Measurements from ENCODE around the gene MROH8.

Gene MROH8

DNA sequence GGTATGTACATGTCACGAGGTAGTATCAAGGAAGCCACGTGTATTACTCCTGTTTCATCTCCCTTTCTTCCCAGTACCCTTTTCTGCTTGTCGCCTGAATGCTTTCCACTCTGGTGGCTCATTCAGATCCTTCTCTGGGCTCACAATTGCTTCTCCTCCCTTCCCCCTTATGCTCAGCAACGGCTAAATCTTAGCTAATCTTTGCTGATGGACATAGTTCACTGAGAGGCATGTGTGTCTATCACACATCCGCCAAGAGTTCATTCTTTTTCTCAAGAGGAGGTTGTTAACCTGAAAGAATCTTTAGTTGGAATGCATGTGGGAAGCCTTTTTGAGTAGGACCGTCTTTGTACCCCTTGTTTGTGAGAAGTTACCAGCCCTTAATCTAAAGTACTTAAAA, 25.8 kb upstream of the MROH8 start:
- H3K9me3 ChIP-seq, result no peaks in the 10 kb centered on the region
- H3K4me1 ChIP-seq (ENCODE audit: control insufficient read depth in 1 of 2, insufficient read depth in 1 of 2, low read depth in 1 of 2, low read length in 1 of 2), result no peaks in the 10 kb centered on the region
- no peak overlapping the region for H3K4me3 ChIP-seq (ENCODE audit: low read depth in 1 of 2, low read length in 1 of 2)
- peaks cover 78% of the 10 kb centered on the region for H3K36me3 ChIP-seq
- no peaks in the 10 kb centered on the region for H3K27me3 ChIP-seq
- H3K27ac ChIP-seq, result no peak overlapping the region
- TF ChIP-seq, protein P1, sequence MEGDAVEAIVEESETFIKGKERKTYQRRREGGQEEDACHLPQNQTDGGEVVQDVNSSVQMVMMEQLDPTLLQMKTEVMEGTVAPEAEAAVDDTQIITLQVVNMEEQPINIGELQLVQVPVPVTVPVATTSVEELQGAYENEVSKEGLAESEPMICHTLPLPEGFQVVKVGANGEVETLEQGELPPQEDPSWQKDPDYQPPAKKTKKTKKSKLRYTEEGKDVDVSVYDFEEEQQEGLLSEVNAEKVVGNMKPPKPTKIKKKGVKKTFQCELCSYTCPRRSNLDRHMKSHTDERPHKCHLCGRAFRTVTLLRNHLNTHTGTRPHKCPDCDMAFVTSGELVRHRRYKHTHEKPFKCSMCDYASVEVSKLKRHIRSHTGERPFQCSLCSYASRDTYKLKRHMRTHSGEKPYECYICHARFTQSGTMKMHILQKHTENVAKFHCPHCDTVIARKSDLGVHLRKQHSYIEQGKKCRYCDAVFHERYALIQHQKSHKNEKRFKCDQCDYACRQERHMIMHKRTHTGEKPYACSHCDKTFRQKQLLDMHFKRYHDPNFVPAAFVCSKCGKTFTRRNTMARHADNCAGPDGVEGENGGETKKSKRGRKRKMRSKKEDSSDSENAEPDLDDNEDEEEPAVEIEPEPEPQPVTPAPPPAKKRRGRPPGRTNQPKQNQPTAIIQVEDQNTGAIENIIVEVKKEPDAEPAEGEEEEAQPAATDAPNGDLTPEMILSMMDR (IDR thresholded peaks at IDR 0.05), result no peak

DNA sequence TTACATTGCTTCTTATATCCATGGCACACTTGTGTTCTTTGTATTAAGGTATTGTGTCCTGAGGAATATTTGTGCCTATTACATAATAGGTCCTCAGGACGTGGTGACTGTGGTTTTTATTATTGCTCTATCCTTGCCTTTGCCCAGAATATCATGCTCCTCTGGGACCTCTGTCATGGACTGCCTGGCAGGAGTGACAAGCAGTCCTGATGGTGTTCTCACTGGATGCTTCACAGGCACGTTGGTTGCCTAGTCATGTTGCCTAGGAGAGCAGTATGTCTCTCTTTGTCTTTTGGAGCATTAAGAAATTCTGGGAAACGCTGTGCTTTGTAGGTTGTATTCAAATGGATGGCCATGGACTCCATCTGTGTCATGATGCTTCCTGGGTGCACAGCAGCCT, 24.7 kb upstream of the MROH8 start:
- no peaks in the 10 kb centered on the region for H3K4me1 ChIP-seq (ENCODE audit: control insufficient read depth in 1 of 2, insufficient read depth in 1 of 2, low read depth in 1 of 2, low read length in 1 of 2)
- no peaks in the 10 kb centered on the region for H3K27me3 ChIP-seq
- H3K36me3 ChIP-seq, result peaks cover 78% of the 10 kb centered on the region
- TF ChIP-seq, protein P1 (IDR thresholded peaks at IDR 0.05), result no peak
- no peak overlapping the region for H3K27ac ChIP-seq
- no peaks in the 10 kb centered on the region for H3K9me3 ChIP-seq
- no peak overlapping the region for H3K4me3 ChIP-seq (ENCODE audit: low read depth in 1 of 2, low read length in 1 of 2)

DNA sequence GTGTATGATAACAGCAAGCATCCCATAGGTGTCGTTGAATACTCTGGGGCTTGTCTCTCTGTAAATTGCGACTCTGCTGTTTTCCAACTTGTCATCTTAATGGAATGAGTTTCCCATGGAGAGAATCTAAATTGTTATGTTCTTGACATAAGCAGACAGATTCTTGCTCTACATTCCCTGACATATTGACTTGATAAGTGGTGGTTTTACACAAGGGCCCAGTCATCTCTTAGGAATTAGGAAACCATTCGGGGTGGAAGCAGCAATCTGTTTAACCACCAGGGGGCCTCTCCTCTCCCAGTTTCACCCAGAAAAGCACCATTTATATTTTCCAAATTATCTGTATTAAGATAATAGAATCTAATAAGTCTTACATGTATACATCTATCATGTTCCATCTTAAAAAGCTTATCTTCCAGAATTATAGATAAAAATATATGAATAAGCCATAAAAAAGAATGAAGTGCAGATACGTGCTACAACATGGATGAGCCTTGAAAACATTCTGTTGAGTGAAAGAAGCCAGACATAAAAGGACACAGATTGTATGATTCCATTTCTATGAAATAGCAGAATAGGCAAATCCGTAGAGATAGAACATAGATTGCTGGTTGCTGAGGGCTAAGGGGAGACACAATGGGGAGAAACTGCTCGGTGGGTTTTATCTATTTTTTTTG, 23.1 kb upstream of the MROH8 start:
- no peaks in the 10 kb centered on the region for H3K27me3 ChIP-seq
- TF ChIP-seq, protein P1 (IDR thresholded peaks at IDR 0.05), result peak; percentile 62
- H3K4me1 ChIP-seq (ENCODE audit: control insufficient read depth in 1 of 2, insufficient read depth in 1 of 2, low read depth in 1 of 2, low read length in 1 of 2), result no peaks in the 10 kb centered on the region
- H3K27ac ChIP-seq, result no peak overlapping the region
- peaks cover 68% of the 10 kb centered on the region for H3K36me3 ChIP-seq
- H3K4me3 ChIP-seq (ENCODE audit: low read depth in 1 of 2, low read length in 1 of 2), result no peak overlapping the region
- no peaks in the 10 kb centered on the region for H3K9me3 ChIP-seq

DNA sequence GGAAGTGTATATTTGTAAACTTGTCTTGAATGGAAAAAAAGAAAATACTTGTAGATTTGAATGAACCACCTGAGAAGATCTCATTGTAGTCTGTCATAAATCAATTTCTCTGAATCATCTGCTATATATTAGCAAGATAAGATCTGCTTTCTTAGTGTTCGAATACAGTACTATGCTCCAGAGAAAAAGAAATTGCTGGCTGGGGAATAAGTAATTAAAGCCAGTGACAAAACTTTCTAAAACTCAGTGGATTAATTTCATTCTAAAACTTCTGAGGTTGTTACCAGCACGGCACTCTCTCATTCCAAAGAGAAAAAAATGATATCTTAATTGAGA, 22.4 kb upstream of the MROH8 start:
- Histone ChIP-seq H3K27ac (no peak overlapping the region), H3K27me3 (no peaks in the 10 kb centered on the region), H3K9me3 (no peaks in the 10 kb centered on the region), H3K36me3 (peaks cover 62% of the 10 kb centered on the region), H3K4me1 (ENCODE audit: control insufficient read depth in 1 of 2, insufficient read depth in 1 of 2, low read depth in 1 of 2, low read length in 1 of 2) (no peaks in the 10 kb centered on the region), H3K4me3 (ENCODE audit: low read depth in 1 of 2, low read length in 1 of 2) (no peak overlapping the region)
- TF ChIP-seq, protein P1 (IDR thresholded peaks at IDR 0.05), result no peak

DNA sequence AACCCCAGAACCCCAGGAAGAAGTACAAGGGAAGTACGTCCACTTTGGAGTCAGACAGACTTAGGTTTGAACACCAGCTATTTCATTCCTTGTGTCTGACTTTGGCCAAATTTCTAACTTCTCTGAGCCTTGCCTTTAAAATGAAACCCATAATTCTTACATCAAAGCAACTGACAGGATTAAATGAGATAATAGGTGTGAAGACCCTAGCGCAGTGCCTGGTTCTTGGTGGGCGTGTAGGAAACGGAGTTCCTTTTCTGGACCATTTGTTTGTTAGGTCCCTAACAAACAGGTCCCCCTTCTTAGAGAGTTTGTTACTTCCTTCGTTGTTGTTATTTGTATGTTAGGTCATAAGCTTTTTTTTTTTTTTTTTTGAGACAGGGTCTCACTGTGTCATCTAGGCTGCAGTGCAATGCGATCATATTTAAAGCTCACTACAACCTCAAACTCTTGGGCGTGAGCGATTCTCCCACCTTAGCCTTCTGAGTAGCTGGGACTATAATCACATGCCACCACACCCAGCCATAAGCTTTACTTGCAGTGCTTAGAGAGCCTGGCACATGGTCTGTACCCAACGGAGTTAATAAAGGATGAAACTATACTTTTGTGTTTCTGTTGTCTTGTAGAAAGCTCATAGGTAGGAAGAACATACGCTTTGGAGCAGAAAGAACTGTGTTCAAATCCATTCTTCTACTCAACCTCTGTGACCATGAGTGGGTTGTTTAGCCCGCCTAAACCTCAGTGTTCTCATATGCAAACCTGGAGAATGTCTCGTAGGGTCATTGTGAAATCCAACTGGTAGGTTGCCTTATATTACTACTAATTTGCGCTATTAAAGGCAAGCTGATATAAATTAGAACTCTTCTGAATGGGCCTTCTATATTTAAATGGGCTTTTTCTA, 21.8 kb upstream of the MROH8 start:
- Histone ChIP-seq H3K36me3 (peaks cover 56% of the 10 kb centered on the region), H3K9me3 (no peaks in the 10 kb centered on the region), H3K4me1 (ENCODE audit: control insufficient read depth in 1 of 2, insufficient read depth in 1 of 2, low read depth in 1 of 2, low read length in 1 of 2) (no peaks in the 10 kb centered on the region), H3K27me3 (no peaks in the 10 kb centered on the region), H3K4me3 (ENCODE audit: low read depth in 1 of 2, low read length in 1 of 2) (no peak overlapping the region), H3K27ac (no peak overlapping the region)
- TF ChIP-seq, protein P1 (IDR thresholded peaks at IDR 0.05), result no peak
